Bronchial epithelial cell (primary cell): ENCODE data around the gene TMEM131. TPM values are rescaled to one million over a fixed set of nuclear protein-coding genes. Genes with fewer than 3 reads are reported as not detected.

Experiments
- DNase-seq: peaks from one replicate; pipeline ENCODE4 v3.0.0-alpha.2; 2010; ENCODE audit warnings: low read depth
- FAIRE-seq: peaks from 2 replicates; lab custom pipeline; 2011; peaks lifted over from hg19 to GRCh38; lab: Jason Lieb, UNC
- H3K27me3 ChIP-seq: 2 replicates; pipeline ENCODE4 v1.5.1; 2011; ENCODE audit warnings: low read length; ENCODE audit not compliant: control insufficient read depth, insufficient read depth
- H3K36me3 ChIP-seq: 2 replicates; pipeline ENCODE4 v1.5.1; 2011; ENCODE audit warnings: low read length; ENCODE audit not compliant: control insufficient read depth, insufficient read depth
- H3K4me3 ChIP-seq: 2 replicates; pipeline ENCODE4 v1.5.1; 2011; ENCODE audit warnings: mild to moderate bottlenecking, low read depth, low read length, control low read depth
- total RNA-seq: library from RNA; depleted of rRNA; stranded (reverse); fragments of >200 nt; gene quantifications from 2 replicates; pipeline ENCODE4 v1.2.1, GENCODE V29; 2014
- TF ChIP-seq, protein P1 (sequence below): IDR thresholded peaks from 2 replicates; pipeline ENCODE4 v1.5.1; 2011; ENCODE audit warnings: mild to moderate bottlenecking, moderate library complexity, low read length, control low read depth, inconsistent platforms; ENCODE audit not compliant: insufficient read depth, severe bottlenecking

TMEM131 gene
- total RNA-seq, 1 donor from 2014 or later, result 14.0 TPM

DNA sequence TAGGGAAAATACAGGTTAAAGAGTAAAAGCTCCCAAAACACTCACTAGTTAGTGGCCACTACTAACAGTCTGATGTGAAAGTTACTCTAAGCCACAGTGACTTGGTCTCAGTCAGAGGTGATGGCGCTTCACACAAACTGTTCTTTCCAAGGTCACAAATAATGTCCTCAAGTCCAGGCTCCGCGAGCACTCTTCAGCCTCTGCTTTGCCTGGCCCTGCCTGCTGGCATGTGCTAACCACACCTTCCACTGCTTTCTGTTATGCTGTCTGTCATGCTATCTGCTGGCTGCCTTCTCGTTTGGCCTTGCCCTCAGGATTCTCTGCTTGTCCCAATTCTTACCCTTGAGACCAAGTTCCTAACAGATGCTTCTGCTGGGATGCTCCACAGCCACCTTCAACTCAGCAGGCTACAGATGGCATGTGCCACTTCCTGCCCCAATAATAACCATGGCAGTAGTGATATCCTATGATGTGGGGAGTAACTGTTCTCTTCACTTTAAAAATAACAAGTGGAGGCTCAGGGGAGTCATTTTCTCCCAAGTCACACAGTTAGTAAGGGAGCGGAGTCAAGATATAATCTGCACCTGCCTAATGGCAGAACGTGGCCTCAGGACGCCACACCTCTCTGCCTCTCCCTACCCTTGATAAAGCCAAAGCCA, 206.6 kb downstream of the TMEM131 start:
- DNase-seq, result no peak
- TF ChIP-seq, protein P1, sequence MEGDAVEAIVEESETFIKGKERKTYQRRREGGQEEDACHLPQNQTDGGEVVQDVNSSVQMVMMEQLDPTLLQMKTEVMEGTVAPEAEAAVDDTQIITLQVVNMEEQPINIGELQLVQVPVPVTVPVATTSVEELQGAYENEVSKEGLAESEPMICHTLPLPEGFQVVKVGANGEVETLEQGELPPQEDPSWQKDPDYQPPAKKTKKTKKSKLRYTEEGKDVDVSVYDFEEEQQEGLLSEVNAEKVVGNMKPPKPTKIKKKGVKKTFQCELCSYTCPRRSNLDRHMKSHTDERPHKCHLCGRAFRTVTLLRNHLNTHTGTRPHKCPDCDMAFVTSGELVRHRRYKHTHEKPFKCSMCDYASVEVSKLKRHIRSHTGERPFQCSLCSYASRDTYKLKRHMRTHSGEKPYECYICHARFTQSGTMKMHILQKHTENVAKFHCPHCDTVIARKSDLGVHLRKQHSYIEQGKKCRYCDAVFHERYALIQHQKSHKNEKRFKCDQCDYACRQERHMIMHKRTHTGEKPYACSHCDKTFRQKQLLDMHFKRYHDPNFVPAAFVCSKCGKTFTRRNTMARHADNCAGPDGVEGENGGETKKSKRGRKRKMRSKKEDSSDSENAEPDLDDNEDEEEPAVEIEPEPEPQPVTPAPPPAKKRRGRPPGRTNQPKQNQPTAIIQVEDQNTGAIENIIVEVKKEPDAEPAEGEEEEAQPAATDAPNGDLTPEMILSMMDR, result no peak
- peaks cover 11% of the 10 kb centered on the region for H3K36me3 ChIP-seq
- no peaks in the 10 kb centered on the region for H3K27me3 ChIP-seq
- no peak for FAIRE-seq
- H3K4me3 ChIP-seq, result no peak overlapping the region

GRCh38 chr2:97785818-97786217, 209.9 kb downstream of the TMEM131 start:
- Histone ChIP-seq H3K4me3 (no peak overlapping the region), H3K36me3 (peaks cover 5% of the 10 kb centered on the region), H3K27me3 (no peaks in the 10 kb centered on the region)
- FAIRE-seq (no peak), DNase-seq (no peak)
- TF ChIP-seq, protein P1, result no peak

DNA sequence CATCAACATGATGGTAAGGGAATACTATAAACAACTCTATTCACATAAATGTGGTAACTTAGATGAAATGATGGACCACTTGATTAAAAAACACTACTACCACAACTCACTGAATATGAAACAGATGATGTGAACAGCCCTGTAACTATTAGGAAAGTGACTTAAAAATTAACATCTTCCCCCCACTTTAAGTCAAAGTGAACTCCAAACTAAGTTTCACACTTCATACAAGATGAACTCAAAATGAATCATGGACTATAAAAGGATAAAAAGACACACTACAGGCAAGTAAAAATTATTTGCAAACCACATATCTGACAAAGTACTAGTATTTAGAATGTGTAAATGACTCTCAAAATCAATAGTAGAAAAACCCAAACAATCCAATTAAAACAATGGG, 210.8 kb downstream of the TMEM131 start:
- Histone ChIP-seq H3K4me3 (no peak overlapping the region), H3K27me3 (no peaks in the 10 kb centered on the region), H3K36me3 (peaks cover 5% of the 10 kb centered on the region)
- no peak for FAIRE-seq
- TF ChIP-seq, protein P1, result no peak
- DNase-seq, result no peak

DNA sequence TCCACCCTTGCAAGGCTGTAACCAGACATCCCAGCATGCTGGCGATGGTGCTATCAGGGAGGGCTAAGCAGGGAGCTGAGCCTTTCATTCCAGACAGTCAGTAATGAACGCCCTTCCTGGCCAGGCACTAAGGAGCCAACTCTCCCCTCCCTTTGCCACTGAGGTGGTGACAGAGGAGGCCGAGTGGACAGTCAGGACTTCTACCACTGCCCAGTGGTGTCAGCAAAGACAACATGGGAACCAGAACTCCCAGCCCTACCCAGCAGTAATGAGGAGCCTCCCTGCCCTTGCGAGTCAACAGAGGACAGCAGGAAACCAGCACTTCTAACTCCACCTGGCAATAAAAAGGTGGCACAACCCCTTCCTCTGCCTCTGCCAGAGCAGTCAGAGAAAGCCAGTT, 213.8 kb downstream of the TMEM131 start:
- FAIRE-seq (no peak), DNase-seq (no peak)
- TF ChIP-seq, protein P1, result no peak
- no peak overlapping the region for H3K4me3 ChIP-seq
- peaks cover 2% of the 10 kb centered on the region for H3K36me3 ChIP-seq
- no peaks in the 10 kb centered on the region for H3K27me3 ChIP-seq

GRCh38 chr2:97779141-97779540, 216.6 kb downstream of the TMEM131 start:
- no peak for DNase-seq
- Histone ChIP-seq H3K4me3 (no peak overlapping the region), H3K27me3 (no peaks in the 10 kb centered on the region), H3K36me3 (peaks cover 8% of the 10 kb centered on the region)
- FAIRE-seq, result no peak
- TF ChIP-seq, protein P1, result no peak

GRCh38 chr2:97775074-97775473, 220.7 kb downstream of the TMEM131 start:
- FAIRE-seq (no peak), DNase-seq (no peak)
- Histone ChIP-seq H3K27me3 (no peaks in the 10 kb centered on the region), H3K36me3 (peaks cover 6% of the 10 kb centered on the region), H3K4me3 (no peak overlapping the region)
- TF ChIP-seq, protein P1, result no peak
